Lung microvascular endothelial cell (primary cell): ENCODE data around the gene PTPN1. TPM values are rescaled to one million over a fixed set of nuclear protein-coding genes. Genes with fewer than 3 reads are reported as not detected.
A peak's percentile ranks its signal among the peaks of the same experiment; 100 is the strongest.
"Not testable (repeated sequence)": the region's sequence is repeated elsewhere in the genome, so short reads cannot be mapped to it uniquely, and the experiment has no call there.

Source experiments
- DNase-seq, 2 donors: peaks; one replicate each; pipeline versions ENCODE4 v3.0.0 to v3.0.0-alpha.2; 2010; ENCODE audit warnings: low read depth in 2 of 2
- total RNA-seq: library from RNA; depleted of rRNA; stranded (reverse); fragments of >200 nt; gene quantifications from 2 replicates; pipeline ENCODE4 v1.2.1, GENCODE V29; 2014

The PTPN1 gene
- total RNA-seq, 1 donor from 2014 or later, result 25.6 TPM

- no peak for DNase-seq
Measured at GRCh38 chr20:50590348-50590664, 80.1 kb downstream of the PTPN1 start.

- no peak for DNase-seq
Measured at GRCh38 chr20:50591233-50591852, 81.2 kb downstream of the PTPN1 start.

DNA sequence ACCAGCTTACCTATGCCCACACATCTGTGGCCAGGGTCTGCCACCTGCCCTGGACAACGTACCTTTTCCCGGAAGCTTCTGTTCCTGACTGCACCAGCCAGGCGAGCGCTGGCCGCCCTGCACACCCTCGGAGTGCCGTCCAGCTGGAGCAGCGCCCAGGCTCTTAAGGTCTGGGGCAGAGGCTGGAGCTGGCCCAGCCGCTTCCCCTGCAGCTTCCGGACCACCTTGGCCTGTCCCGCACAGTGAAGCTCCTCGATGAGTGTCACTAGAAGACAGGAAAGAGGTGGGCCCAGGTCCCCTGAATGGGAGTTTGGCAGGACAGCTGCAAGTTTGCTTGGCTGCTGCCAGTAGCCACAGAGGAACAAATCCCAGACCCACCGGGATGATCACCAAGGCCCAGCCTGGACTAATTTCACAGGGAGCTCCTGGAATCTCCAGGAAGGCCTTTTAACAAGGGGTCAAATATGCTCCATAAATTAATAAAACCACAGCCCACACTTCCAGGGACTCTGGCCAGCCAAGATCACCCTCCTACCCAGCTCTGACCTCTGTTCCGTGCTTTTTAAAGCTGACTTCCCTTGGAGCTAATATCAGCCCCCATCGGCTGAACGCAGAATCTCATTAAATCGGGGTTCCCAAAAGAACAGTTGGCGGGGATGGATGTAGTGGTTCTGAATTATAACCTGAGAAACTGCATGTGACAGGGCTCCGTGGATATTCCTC is 82.3 kb downstream of the PTPN1 start:
- peak; percentile 70 to 71 for DNase-seq

DNA sequence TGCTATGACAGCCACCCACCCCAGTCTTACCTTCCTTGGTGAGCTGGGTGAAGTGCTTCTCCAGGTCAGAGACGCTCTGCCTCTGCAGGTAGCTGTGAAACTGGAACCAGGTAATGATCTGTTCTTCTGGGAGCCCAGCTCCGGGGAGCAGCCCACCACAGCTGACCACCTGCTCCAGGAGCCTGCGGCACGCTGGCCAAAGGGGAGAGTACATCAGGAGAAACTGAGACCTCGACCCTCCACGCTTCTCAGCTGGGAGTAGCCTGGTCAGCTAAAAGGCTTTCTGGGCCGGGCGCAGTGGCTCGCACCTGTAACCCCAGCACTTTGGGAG is 82.8 kb downstream of the PTPN1 start:
- no peak for DNase-seq

DNA sequence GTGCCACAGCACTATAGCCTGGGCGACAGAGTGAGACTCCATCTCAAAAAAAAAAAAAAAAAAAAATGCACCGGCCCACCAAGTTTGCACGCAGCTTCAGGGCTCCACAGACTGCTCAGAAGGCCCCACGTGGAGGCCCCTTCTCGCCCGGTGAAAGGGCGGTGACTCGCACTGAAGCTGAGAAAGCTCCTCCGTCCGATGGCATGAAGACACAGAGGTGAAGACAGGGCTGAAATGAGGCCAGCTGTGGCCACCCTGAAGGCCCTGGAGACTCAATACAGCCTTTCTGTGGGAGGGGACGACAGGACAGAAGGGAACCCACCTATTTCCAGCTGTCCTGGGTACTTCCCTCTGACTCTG is 84.0 kb downstream of the PTPN1 start:
- no peak for DNase-seq

GRCh38 chr20:50594591-50595432 is 84.6 kb downstream of the PTPN1 start:
- DNase-seq, result peak in 1 of 2 donors; percentile 19

- DNase-seq, result no peak
Measured at GRCh38 chr20:50595433-50595895, 85.3 kb downstream of the PTPN1 start.

DNA sequence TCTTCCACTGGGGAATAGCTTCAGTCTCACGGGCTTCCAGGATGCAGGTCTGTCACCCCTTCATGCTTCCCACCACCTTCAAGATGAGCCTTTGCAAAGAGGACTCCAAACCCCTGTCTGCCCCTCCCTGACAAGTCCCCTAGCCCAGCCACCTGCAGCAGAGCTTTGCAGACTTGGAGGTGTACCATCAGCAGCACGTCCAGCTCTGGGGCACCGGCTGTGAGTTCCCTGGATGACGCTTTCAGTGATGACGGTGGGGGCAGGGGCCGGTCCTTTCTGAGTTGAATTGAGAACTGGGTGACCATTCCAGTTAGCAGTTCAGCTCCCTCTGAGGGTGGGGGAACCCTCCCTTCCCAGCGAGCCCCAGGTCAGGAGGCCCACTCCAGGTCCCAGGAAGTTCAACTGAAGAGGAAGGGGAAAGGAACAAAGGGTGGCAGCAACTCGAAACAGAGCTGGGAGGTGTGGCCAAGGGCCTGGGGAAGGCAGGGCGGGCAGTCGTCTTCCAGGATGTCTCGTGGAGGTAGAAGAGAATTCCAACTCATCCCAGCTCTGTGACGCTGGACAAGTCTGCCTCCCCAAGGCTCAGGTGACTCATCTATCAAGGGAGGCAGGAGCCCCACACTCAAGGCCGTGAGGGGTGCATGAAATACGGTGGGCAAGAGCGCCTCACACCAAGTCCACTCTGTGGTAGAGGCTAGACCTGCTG is 86.0 kb downstream of the PTPN1 start:
- no peak for DNase-seq

DNA sequence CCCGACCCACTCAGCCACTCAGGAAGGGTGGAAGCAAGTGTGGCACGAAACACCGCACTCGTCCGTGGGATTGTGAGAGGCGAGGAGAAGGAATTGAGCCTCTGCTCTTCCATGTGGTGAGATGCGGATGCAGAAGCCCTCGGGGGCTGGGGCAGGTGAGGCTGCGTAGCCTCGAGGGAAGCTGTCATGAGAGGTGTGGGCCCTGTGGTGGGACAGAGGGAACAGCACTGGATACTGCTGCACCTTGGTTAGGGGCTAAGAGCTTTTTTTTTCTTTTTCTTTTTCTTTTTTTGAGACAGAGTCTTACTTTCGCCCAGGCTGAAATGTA is 86.5 kb downstream of the PTPN1 start:
- DNase-seq, result no peak

- DNase-seq, result no peak
Measured at GRCh38 chr20:50597406-50597969, 87.3 kb downstream of the PTPN1 start.

GRCh38 chr20:50598074-50598473 is 87.9 kb downstream of the PTPN1 start:
- DNase-seq, result no peak

- DNase-seq, result not testable (repeated sequence)
Measured at GRCh38 chr20:50598768-50599167, 88.6 kb downstream of the PTPN1 start.

DNA sequence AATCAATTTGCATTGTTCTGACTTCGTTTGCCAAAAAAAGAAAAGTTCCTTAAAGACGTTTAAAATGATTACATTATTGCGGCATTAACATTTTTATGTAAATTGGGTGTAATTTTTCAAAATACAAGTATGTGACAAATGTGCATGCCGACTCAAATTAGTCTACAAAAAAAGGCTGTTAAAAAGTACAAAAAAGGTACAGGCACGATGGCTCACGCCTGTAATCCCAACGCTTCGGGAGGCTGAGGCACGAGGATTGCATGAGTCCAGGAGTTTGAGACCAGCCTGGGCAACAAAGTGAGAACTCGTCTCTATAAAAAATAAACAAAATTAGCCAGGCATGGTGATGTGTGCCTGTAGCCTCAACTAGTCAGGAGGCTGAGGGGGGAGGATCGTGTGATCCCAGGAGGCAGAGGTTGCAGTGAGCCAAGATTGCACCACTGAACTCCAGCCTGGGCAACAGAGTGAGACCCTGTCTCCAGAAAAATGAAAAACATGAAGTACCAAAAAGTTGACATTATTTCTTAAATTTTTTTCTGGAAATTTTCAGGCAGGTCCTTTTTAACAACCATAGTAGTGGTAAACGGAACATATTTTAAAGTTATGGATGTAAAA is 90.2 kb downstream of the PTPN1 start:
- no peak for DNase-seq

- no peak for DNase-seq
Measured at GRCh38 chr20:50601511-50602431, 91.6 kb downstream of the PTPN1 start.

DNA sequence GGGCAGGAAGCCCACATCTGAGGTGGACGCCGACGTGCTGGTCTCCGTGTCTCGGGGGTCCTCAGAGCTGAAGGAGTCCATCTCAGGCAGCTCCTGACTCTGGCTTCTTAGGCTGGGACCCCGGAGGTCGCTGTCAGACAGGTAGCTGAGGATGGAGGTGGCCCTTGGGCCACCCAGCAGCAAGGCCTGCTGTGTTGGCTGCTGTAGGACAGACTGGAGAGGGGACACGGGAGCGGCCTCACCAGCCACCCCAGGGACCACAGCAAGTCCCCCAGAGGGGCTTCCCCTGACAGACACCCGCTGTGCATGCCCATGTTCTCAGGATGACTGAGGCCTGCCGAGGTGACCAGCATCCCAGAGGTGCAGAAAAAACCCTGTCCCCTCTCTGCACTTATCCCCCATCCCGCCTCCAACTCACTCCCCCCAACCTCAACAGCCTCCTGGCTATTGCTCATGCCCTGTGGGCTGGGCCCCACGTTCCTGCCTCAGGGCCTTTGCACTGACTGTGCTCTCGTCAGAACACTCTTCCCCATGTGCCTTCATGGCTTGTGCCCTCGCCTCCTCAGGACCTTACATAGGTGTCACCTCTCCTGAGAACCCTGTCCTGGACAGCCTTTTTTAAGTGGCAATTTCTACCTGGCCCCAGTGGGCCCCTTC is 92.4 kb downstream of the PTPN1 start:
- no peak for DNase-seq

- DNase-seq, result no peak
Measured at GRCh38 chr20:50604451-50604850, 94.3 kb downstream of the PTPN1 start.

GRCh38 chr20:50605136-50605535 is 95.0 kb downstream of the PTPN1 start:
- no peak for DNase-seq

GRCh38 chr20:50607436-50607835 is 97.3 kb downstream of the PTPN1 start:
- DNase-seq, result no peak

GRCh38 chr20:50607850-50608749 is 97.9 kb downstream of the PTPN1 start:
- DNase-seq, result no peak
